Muscle of back (tissue), 11 donors: Measurements from ENCODE around the gene CEP43. TPM values are rescaled to one million over a fixed set of nuclear protein-coding genes. Genes with fewer than 3 reads are reported as not detected.

ENCODE experiments used
- DNase-seq, 3 donors: peaks; one replicate each; pipeline versions ENCODE4 v3.0.0 to v3.0.0-alpha.2; 2013
- polyA plus RNA-seq, 10 donors: library from polyadenylated mRNA; unstranded; fragments of 120-200 nt; gene quantifications; one replicate each; pipeline ENCODE4 v1.2.1, GENCODE V29; 2013; ENCODE audit not compliant: insufficient read length in 10 of 10

CEP43 gene
- polyA plus RNA-seq, 10 donors = 8.8 to 24.6 (median 15.5) TPM

- peak in 2 of 3 donors; percentile 4 to 13 for DNase-seq
These were observed 6.4 kb downstream of the CEP43 start for GRCh38 chr6:167005350-167006159.

- DNase-seq = no peak
These were observed 8.8 kb downstream of the CEP43 start for GRCh38 chr6:167007985-167008384.

- DNase-seq = no peak
These were observed 13.9 kb downstream of the CEP43 start for GRCh38 chr6:167013067-167013466.

GRCh38 chr6:167013946-167014345, 14.7 kb downstream of the CEP43 start:
- no peak for DNase-seq

- DNase-seq = no peak
These were observed 16.1 kb downstream of the CEP43 start for GRCh38 chr6:167015302-167015701.

- DNase-seq = no peak
These were observed 21.0 kb downstream of the CEP43 start for GRCh38 chr6:167020206-167020605.

- DNase-seq = no peak
These were observed 28.1 kb downstream of the CEP43 start for GRCh38 chr6:167027308-167027707.

- no peak for DNase-seq
These were observed 28.6 kb downstream of the CEP43 start for GRCh38 chr6:167027772-167028171.

- no peak for DNase-seq
These were observed 31.2 kb downstream of the CEP43 start for GRCh38 chr6:167030222-167031072.

- DNase-seq = no peak
These were observed 32.0 kb downstream of the CEP43 start for GRCh38 chr6:167031082-167031709.

GRCh38 chr6:167034056-167034455, 34.9 kb downstream of the CEP43 start:
- DNase-seq = no peak

- no peak for DNase-seq
These were observed 38.6 kb downstream of the CEP43 start for GRCh38 chr6:167037762-167038161.

GRCh38 chr6:167044696-167045095, 45.5 kb downstream of the CEP43 start:
- no peak for DNase-seq

GRCh38 chr6:167045828-167046580, 46.8 kb downstream of the CEP43 start:
- DNase-seq = no peak

GRCh38 chr6:167046861-167047495, 47.8 kb downstream of the CEP43 start:
- DNase-seq = no peak

- DNase-seq = peak in 2 of 3 donors; percentile 15 to 29
These were observed 48.4 kb downstream of the CEP43 start for GRCh38 chr6:167047554-167047953.

Other genes starting within 250 kb of the CEP43 start
- gene RNASET2, start 42.8 kb upstream of the CEP43 start, polyA plus RNA-seq = 10 to 100 TPM; 14.3 to 21.9 (median 16.7) TPM
- gene CCR6, start 123.7 kb downstream of the CEP43 start, polyA plus RNA-seq = under 1 TPM in 1 of 10 donors, not detected in 9; 0.66 TPM
- gene GPR31, start 158.6 kb downstream of the CEP43 start, polyA plus RNA-seq = under 1 TPM in 1 of 10 donors, not detected in 9; 0.12 TPM